NCI-H2081 treated with DMSO at 0.1 percent for 48 hours (cell line): Measurements from ENCODE around the gene DUSP3.

Experiments used
- DNase-seq: peaks from one replicate; lab custom pipeline; 2025; lab: John Stamatoyannopoulos, UW

The DUSP3 gene

DNA sequence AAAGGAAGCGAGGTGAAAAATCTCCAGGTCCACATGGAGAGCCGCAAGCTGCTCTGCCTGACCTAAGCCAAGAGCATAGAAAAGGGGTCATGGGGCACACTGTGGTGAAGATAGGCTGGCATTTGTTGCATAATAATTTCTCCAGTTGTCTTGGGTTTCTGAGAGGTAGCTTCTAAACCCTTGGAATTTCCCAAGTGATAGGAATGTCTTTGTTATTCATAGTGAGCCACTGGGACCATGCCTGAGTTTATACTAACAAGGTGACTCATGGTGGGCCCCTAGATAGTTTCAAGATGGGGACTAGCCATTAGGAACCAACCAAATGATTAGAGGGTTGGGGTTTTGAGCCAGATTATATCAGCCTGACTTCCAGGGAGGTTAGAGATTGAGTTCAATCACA lies 45.8 kb downstream of the DUSP3 start:
- no peak for DNase-seq

DNA sequence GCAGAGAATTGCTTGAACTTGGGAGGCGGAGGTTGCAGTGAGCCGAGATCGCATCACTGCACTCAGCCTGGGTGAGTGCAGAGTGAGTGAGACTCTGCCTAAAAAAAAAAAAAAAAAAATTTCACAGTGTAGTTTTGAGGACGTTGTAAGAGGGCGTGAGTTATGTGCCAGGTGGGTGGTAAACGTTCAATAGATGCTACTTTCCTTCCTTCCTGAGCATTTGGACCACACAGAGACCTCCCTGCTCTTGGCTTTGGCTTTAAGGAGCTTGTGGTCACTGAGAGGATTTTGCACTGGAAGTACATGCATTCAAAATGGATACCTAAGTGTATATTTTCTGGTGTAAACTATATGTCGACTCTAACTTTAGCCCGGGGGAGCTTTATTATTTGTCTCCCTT lies 50.7 kb downstream of the DUSP3 start:
- no peak for DNase-seq

DNA sequence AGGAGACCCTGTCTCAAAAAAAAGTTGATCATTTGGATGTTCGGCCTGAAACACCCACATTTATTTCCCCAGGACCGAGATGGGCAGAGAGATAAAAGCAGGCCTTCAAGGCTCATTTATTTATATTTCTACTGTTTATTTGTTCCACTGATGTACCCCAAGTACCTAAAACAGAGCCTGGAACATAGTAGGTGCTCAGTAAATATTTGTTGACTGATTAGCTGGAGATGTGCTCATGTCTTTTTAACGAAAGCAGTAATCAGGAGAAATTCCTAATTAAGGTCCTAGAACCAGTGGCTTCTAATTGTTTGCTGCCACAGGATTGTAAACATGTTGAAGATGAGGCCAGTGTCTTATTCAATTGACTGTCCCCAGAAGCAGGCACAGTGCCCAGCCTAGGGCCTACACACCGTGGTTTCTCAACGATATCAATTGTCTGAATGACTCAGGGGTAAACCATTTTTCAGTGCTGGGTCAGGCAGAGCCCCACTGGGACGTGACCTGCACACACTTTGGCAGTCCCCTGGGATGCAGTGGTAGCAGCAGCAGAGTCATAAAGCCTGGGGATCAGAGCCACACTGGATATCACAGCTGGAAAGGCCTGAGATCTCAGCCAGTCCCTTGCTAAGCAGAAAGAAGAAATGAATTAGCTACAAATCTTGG lies 54.9 kb downstream of the DUSP3 start:
- DNase-seq: no peak

DNA sequence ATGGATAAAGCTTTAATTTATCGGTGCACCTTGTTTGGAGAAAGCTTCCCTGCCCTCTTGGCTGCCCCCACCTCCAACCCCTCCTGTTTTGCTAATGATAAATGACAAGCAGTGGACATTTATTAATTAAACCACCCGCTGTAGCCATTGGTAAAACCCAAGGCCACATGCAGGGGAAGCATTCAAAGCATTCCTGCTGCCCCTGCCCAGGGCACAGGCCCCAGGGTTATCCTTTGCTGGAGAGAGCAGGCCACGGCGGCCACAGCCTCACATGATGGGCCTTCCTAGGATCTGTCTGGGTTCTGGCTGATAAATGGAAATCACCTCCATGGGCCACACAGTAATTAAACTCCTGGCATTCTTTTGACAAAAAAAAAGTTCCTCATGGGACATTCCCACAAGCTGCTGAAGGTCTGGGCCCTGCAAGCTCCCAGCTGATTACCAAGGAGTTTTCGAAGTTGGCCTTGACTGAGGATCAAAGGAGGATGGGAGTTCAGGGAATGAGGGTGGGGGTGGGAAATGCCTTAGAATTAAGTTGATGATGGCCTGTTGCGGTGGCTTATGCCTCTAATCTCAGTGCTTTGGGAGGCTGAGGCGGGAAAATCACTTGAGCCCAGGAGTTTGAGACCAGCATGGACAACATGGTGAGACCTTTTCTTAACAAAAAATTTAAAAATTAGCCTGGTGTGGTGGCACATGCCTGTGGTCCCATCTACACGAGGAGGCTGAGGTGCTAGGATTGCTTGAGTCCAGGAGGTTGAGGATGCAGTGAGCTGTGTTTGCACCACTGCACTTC lies 55.7 kb downstream of the DUSP3 start:
- DNase-seq: no peak

DNA sequence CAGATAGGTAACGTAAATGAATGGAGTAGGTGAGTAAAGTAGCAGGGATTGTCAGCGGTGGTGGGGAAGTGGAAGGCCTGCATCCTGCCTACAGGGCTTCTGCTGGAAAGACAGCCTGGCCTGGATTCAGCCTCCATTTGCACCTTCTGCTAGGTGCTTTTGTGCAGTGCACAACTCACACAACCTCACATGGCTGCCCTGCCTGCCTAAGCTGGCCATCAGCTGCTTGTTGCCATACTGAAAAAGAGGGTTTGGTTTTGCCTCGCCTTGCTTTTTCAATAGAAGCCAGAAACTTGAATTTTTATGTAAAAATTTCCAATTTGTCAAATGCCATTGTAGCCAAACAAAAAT lies 56.5 kb downstream of the DUSP3 start:
- no peak for DNase-seq

DNA sequence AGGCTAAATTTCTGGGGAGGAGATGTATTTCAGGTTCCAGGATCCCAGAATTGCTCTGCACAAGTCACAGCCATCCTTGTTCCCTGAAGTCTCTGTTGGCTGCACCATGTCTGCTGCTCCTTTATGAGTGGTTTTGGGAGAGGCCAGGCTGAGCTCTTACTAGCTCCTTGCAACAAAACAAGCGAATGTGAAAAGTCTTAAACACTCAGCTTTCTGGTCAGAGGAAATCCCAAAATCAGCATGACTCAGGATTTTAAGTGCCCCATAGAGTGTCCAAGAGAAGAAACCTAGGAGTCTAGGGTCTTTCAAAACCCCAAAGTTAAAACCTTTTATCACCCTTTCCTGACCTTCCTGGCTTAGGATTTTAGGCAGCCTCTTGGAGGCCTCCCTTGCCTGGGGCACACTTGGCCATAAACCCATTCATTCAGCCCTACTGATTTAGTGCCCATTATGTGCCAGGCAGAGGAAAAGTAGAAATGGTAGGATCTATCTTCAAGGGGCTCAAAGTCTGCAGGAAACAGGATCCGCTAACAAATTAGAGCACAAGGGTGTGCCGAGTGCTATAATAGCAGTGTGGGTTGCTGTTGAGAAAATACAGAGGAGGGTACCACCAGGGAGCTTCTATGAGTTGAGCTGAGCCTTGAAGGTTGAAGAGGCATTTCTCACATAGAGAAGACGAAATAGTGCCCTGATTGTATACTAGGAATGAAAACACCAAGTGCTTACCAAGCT lies 57.1 kb downstream of the DUSP3 start:
- no peak for DNase-seq

DNA sequence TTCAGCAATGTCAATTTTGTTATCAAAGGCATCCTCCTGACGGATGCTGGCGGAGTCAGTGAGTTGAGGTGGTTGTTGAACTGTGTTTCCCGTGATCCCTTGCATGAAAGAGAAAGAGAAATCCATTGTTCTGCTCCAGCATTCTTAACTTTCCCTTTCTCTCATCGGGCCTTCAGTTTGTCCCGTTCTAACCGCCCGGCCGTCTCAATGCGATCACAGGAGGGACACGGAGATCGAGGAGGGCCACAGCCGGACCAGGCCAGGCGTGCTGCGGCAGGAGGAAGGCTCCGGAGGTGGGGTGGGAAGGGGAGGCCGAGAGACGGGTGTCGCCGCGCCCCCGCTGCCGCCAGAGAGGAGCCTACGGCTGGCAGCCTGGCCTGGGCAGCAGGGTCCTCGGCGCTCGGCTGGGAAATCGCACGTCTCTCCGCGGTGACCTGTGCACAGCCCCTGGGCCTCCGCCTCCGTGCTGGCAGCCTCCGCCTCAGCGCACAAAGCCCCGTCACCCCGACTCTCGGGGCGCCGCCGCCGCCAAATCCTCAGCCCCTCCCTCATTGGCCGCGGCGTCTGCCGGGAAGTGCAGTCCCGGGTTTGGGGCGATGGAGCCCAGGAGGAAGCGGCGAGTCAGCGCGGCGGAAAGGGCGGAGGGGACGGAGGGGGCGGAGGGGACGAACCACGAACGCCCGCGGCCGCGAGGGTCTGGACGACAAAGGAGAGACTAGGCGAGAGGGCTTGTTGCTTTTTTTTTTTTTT lies 58.3 kb downstream of the DUSP3 start:
- DNase-seq: no peak

DNA sequence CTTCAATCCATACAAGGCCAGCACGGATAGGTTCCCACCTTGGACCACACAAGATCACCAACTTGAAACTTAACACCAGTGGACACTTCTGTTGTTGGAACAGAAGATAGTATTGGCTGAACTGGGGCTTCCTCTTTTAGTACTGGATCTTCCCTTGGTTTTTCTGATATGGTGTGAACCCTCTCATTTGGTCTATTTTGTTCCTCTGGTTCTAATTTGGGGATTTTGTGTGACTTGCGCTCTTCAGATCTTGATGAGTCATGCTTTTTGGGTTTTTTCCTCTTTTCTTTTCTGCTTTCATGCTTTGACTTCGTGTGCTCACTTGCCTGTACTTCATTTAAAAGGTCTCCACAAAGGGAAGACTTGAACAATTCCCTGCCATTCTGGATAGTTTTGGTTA lies 59.2 kb downstream of the DUSP3 start:
- no peak for DNase-seq

DNA sequence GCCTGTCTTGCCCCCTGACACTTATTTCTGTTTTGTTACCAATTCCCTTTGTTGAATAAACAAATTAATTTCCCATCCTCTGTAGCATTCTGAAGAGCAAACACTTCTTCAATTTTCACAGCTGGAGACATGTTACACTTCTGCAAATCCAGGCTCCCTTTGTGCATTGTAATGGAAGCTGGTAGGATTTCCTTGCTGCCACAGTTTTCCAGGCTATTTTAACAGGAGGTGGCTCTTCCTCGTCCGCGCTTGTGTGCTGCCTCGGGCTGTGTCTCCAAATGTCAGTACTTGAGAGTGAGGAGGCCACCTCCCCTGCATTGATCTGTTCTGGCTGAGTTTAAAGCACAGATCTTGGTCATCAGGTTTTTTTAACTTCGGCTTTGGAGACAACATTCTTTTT lies 60.2 kb downstream of the DUSP3 start:
- peak; percentile 60 for DNase-seq

DNA sequence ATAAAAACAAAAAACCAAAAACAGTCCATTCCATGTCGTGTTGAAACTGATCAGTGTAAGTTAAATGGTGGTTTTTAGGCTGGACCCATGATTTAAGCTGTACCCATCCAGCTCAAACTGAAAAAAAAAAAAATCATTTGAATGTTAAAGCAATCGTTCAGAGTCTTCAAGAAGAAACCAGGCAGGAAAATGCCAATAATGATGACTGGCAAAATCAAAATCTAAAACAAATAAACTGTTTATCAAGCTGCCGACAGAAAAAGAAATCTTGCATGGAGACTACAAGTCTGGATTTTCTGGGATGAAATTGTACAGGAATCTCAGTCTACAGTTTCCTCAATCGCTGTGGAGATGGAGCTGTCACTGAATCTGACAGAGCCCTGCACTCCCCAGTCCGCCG lies 60.9 kb downstream of the DUSP3 start:
- DNase-seq: no peak
